GM19035 (cell line): ENCODE measurements around the gene PDE4B.
"Not testable (repeated sequence)": the region's sequence is repeated elsewhere in the genome, so short reads cannot be mapped to it uniquely, and the experiment has no call there.

Experiments used
- ATAC-seq: cut with Tn5 transposase; IDR thresholded peaks from one replicate; pipeline ENCODE4 v1.9.1; 2021; ENCODE audit not compliant: unreplicated experiment

PDE4B gene

GRCh38 chr1:65990161-65990560 is 197.5 kb downstream of the PDE4B start:
- no peak for ATAC-seq

DNA sequence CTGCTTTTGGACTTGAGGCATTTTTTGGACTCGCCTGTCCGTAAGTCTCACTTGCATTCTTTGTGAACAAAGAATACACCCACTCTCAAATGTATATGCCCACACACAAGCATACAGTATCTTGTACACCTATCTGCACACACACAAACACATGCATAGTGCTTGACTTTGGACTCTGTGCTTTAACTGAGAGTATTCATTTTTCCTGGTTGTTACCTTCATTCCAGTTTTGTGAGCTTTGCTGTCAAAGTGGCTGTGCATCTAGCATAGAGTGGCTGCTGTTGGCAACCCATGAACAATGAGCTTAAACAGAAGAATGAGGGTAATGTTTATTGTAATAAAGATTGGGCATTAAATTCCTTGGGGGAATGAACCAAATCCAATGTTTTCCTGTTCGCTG is 199.0 kb downstream of the PDE4B start:
- no peak for ATAC-seq

- ATAC-seq, result no peak
These were observed 199.6 kb downstream of the PDE4B start for GRCh38 chr1:65992165-65992821.

GRCh38 chr1:65992831-65993271 is 200.2 kb downstream of the PDE4B start:
- ATAC-seq, result no peak

GRCh38 chr1:65994223-65994622 is 201.5 kb downstream of the PDE4B start:
- ATAC-seq, result no peak

- ATAC-seq, result no peak
These were observed 202.6 kb downstream of the PDE4B start for GRCh38 chr1:65995336-65995735.

DNA sequence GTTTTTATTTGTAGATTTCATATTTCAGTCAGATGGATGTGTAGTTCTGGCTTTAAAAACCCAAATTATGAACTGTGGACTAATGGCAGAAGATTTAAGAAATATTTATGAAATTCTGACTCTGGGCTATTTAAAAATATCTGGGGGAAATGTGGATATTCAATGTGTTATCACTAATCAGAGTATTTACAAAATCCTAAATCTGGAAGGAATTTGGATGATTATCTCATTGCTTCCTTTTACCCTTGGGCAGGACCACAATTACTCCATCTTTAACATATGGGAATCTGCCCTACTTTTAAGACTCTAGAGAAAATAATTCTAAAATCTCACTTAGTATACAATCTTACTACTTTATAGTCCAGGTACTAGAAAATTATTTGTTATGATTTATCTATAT is 203.2 kb downstream of the PDE4B start:
- no peak for ATAC-seq

GRCh38 chr1:65997693-65998092 is 205.0 kb downstream of the PDE4B start:
- ATAC-seq, result no peak

DNA sequence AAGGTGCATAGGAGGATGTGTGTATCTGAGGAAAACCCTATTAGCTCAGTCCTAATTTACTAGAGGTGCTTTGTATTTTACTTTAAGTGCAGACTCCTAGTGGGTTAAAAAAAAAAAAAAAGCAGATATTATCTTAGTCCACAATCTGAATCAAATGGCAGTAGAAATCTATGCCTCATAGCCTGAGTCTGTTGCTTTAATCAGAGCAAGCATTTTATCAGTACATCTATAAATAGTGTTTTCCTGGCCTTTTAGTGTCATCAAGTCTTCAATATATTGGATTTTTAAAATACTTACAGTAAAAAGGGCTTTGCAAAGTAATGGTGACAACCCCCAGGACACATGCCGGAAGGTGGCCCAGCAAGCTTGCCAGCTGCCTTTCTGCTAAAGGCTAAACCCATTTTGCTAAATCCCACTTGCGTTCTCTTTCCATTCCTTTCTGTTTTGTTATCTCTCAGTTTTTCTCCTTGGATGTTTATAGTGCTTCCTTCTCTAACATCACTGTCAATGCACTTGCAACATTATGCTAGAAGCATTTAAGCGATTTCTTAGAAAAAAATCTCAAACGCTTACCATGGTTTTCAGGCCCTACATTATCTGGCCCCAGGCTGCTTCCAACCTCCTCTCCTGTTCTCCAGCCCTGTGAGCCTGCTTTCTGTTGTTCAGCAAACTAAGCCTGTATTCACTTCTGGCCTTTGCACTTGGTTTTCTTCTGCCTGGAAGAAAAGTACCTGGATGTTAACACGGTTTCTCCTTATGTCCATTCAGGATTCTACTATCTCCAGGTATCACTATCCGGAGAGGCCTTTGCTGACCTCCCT is 206.3 kb downstream of the PDE4B start:
- ATAC-seq, result no peak

- ATAC-seq, result no peak
These were observed 207.4 kb downstream of the PDE4B start for GRCh38 chr1:66000033-66000637.

DNA sequence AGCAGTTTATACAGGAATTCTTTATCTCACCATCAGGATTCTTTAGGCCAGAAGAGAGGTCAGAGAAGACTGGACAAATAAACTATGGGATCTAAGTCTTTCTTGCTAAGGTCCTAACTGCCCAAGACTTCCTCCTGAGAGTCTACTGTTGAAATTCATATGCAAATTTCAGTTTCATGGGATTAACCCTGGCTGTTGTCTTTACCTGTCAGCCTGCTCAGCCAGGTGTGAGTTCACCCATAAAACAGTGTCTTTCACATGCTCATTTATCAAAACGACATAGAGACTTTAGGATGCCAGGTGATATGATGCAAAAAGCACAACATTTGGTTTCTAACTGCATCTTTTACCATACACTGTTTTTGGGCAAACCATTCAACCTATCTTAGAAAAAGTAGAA is 211.0 kb downstream of the PDE4B start:
- ATAC-seq, result no peak

- ATAC-seq, result not testable (repeated sequence)
These were observed 213.8 kb downstream of the PDE4B start for GRCh38 chr1:66006534-66006933.

DNA sequence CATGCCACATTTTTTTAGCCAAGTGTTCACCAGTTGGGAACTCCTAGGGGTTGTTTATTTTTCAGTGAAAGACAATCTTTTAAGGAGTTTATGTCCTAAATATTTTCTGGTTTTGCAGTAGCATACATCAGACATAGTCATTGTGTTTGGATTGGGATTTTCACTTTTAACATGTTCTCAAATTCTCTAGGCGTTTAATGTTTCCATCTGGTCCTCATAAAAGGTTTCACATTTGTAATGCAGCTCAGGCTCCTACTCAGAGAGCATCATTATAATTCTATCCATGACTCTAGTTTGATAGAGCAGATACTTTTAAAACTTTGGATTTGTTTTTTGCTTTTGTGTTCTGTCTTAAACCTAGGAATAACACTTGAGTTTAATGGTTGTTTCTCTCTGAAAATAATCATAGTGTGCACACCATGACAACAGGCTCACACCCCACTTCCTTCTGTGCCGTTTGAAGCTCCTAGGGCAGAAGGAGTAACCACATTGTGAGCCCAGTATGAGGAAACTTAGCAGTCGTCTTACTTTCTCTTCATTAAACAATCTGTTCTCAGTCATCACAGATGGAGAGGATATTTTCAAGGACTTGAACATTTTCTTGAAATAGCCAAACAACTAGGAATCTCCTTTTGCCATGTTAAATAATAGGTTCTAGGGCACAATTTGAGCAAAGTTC is 219.6 kb downstream of the PDE4B start:
- no peak for ATAC-seq

DNA sequence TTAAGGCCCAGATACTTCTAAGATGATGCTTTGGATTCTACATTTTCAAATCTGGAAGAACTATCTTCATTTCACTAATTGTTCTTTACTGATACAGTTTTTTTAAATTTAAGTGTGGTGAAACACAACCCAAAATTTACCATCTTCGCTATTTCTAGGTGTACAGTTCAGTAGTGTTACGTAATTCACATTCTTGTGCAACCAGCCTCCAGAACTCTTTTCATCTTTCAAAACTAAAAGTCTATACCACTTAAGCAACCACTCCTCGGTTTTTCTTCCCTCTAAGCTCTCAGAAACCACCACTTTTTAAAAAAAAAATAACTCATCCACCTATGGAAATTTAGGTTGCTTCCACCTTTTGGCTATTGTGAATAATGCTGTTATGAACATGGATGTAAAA is 220.7 kb downstream of the PDE4B start:
- no peak for ATAC-seq

- ATAC-seq, result no peak
These were observed 230.4 kb downstream of the PDE4B start for GRCh38 chr1:66022904-66023620.

DNA sequence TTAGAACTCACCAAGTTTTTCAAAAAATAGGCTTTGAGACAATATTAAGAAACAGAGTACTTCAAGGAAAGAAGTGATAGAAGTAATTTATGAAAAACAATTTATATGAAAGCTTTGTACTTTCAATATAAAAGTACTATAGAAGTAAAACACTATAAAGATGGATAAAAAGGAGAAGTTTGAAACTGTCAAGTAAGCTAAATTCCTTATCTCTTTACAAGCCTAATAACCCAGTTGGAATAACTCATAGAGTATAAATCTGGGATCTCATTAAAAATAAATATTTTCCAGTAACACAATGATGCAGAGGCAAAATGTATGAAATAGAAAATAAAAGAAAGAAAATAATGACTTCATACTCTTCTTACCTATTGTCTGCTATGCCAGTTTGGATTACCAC is 232.5 kb downstream of the PDE4B start:
- ATAC-seq, result no peak

GRCh38 chr1:66028035-66028434 is 235.3 kb downstream of the PDE4B start:
- no peak for ATAC-seq

- ATAC-seq, result no peak
These were observed 241.1 kb downstream of the PDE4B start for GRCh38 chr1:66033781-66034180.

- no peak for ATAC-seq
These were observed 243.0 kb downstream of the PDE4B start for GRCh38 chr1:66035616-66036245.

DNA sequence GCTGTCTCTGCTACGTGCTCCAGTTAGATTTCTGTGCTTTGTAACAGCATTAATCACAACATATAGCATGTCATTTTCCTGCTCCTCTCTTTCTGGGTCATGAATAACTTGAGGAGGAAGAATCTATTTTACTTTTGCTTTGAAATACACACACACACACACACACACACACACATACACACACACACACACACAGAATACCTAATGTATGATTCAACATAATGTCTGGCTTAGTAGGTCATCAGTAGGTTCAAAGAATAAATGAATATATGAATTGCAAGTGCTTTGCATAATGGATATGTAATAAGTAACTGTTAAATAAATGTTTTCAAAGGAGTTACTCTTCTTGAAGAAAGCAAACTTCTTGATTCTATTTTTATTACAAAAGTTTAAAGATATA is 249.0 kb downstream of the PDE4B start:
- ATAC-seq, result no peak
